ENCODE results near the gene KAZALD1. TPM values are rescaled to one million over a fixed set of nuclear protein-coding genes. Genes with fewer than 3 reads are reported as not detected.

The KAZALD1 gene
- total RNA-seq, 1 donor from 2014 or later, result 16.8 TPM

DNA sequence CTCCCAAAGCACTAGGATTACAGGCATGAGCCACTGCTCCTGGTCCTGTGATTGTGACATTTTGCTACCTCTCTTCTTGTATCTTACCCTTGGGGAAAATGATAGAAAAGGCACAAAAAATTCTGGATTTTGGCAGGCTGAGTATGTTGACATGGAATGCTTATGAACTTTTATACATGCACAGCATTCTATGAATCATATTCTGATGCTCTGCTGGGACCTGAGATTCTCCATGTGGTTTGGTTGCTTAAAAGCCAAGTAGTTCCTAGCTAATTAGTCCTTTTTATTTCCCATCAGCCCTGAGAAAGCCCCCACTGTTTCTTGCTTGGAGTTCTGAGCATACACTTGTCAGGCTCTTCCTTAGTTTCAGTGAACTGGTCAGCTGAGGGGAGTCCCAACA lies 8.3 kb upstream of the KAZALD1 start:
- TF ChIP-seq, protein P1, sequence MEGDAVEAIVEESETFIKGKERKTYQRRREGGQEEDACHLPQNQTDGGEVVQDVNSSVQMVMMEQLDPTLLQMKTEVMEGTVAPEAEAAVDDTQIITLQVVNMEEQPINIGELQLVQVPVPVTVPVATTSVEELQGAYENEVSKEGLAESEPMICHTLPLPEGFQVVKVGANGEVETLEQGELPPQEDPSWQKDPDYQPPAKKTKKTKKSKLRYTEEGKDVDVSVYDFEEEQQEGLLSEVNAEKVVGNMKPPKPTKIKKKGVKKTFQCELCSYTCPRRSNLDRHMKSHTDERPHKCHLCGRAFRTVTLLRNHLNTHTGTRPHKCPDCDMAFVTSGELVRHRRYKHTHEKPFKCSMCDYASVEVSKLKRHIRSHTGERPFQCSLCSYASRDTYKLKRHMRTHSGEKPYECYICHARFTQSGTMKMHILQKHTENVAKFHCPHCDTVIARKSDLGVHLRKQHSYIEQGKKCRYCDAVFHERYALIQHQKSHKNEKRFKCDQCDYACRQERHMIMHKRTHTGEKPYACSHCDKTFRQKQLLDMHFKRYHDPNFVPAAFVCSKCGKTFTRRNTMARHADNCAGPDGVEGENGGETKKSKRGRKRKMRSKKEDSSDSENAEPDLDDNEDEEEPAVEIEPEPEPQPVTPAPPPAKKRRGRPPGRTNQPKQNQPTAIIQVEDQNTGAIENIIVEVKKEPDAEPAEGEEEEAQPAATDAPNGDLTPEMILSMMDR (IDR thresholded peaks at IDR 0.05; ENCODE audit: unreplicated experiment), result no peak
- Mint-ChIP-seq H3K4me1 (peaks cover 11% of the 10 kb centered on the region), H3K4me3 (no peak overlapping the region), H3K27ac (no peak overlapping the region), H3K36me3 (no peaks in the 10 kb centered on the region), H3K9me3 (no peaks in the 10 kb centered on the region), H3K27me3 (ENCODE audit: low read depth) (peaks cover 35% of the 10 kb centered on the region)
- DNase-seq (ENCODE audit: low spot score in 2 of 2, unreplicated experiment in 2 of 2), result no peak

DNA sequence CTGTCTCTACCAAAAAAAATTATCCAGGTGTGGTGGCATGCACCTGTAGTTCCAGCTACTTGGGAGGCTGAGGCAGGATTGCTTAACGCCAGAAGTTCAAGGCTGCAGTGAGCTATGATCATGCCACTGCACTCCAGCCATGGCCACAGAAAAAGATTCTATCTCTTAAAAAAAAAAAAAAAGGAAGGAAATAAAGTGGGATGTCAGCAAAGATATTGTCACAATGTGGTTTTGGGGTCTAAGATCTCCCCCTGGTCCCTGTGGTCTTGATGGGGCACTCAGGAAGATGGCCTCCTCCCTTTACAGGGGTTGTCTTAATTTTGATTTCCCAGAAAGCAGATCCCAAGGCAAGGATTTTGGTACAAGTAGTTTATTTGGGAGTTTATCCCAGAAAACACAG lies 7.4 kb upstream of the KAZALD1 start:
- no peaks in the 10 kb centered on the region for H3K36me3 Mint-ChIP-seq
- no peak for DNase-seq (ENCODE audit: low spot score in 2 of 2, unreplicated experiment in 2 of 2)
- H3K4me1 Mint-ChIP-seq, result peaks cover 8% of the 10 kb centered on the region
- H3K27me3 Mint-ChIP-seq (ENCODE audit: low read depth), result peaks cover 26% of the 10 kb centered on the region
- no peaks in the 10 kb centered on the region for H3K9me3 Mint-ChIP-seq
- H3K27ac Mint-ChIP-seq, result no peak overlapping the region
- TF ChIP-seq, protein P1 (IDR thresholded peaks at IDR 0.05; ENCODE audit: unreplicated experiment), result no peak
- no peak overlapping the region for H3K4me3 Mint-ChIP-seq

DNA sequence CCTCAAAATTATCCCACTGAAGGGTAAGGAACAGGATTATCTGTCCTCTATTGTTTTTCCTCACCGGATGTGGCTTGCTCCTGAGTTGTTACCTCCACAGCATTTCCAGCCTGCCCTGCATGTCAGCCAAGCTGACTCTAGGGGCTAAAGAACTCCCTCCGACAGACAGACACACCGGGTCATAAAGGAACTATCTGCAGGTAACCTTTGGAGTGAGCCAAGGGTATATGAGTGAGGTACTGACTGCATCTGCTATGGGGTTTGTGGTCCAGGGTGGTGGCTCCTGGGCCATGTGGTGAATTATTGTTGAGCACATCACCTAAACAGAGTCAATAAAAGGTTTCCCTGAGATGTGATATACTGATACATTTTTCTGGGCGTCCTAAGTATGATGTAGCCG lies 6.9 kb upstream of the KAZALD1 start:
- H3K9me3 Mint-ChIP-seq, result no peaks in the 10 kb centered on the region
- TF ChIP-seq, protein P1 (IDR thresholded peaks at IDR 0.05; ENCODE audit: unreplicated experiment), result no peak
- H3K4me3 Mint-ChIP-seq, result no peak overlapping the region

DNA sequence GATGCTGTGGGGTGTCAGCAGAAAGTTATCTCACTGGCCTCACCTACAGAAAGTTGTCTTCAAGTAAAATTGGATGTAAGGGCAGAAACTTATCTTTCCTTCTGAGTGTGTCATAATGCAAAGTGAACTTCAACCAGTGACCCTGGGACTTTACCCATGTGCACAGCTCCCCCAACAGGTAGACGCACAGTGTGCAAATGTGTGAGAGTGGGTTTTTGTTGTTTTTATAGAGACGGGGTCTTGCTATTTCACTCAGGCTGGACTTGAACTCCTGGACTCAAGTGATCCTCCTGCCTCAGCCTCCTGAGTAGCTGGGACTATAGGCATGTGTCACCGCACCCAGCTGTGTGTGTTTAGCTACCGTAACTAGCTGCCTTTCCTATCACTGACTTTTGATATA lies 6.4 kb upstream of the KAZALD1 start:
- peaks cover 16% of the 10 kb centered on the region for H3K27me3 Mint-ChIP-seq (ENCODE audit: low read depth)
- H3K36me3 Mint-ChIP-seq, result no peaks in the 10 kb centered on the region
- DNase-seq (ENCODE audit: low spot score in 2 of 2, unreplicated experiment in 2 of 2), result no peak
- TF ChIP-seq, protein P1 (IDR thresholded peaks at IDR 0.05; ENCODE audit: unreplicated experiment), result no peak
- H3K4me1 Mint-ChIP-seq, result peaks cover 15% of the 10 kb centered on the region
- H3K9me3 Mint-ChIP-seq, result no peaks in the 10 kb centered on the region
- H3K27ac Mint-ChIP-seq, result no peak overlapping the region
- H3K4me3 Mint-ChIP-seq, result no peak overlapping the region

More for the DNA sequence above, 6.9 kb upstream of the KAZALD1 start:
- no peak overlapping the region for H3K27ac Mint-ChIP-seq
- H3K27me3 Mint-ChIP-seq (ENCODE audit: low read depth), result peaks cover 21% of the 10 kb centered on the region
- DNase-seq (ENCODE audit: low spot score in 2 of 2, unreplicated experiment in 2 of 2), result no peak
- H3K36me3 Mint-ChIP-seq, result no peaks in the 10 kb centered on the region
- H3K4me1 Mint-ChIP-seq, result peaks cover 14% of the 10 kb centered on the region

DNA sequence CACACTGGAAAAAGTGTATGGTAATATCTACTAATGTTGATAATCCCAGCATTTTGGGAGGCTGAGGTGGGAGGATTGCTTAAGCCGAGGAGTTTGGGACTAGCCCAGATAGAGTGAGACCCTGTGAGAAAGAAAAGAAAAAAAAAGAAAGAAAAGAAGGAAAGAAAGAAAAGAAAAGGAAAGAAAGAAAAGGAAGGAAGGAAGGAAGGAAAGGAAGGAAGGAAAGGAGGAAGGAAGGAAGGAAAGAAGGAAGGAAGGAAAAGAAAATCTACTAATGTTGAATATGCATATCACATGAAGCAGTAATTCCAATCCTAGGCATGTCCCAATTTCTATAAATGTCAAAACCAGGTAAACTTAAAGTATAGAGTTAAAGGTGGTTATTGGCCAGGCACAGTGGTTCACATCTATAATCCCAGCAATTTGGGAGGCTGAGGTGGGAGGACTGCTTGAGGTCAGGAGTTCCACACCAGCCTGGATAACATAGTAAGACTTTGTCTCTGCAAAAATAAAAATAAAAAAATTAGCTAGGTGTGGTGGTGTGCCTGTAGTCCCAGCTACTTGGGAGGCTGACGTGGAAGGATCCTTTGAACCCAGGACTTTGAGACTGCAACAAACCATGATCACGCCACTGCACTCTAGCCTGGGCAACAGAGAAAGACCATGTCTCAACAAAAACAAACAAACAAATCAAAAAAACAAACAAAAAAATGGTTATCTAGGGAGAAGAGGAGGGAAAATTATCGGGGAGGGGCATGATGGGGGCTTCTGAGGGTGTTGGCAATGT lies 5.2 kb upstream of the KAZALD1 start:
- TF ChIP-seq, protein P1 (IDR thresholded peaks at IDR 0.05; ENCODE audit: unreplicated experiment), result no peak
- no peaks in the 10 kb centered on the region for H3K36me3 Mint-ChIP-seq
- no peak overlapping the region for H3K27ac Mint-ChIP-seq
- H3K9me3 Mint-ChIP-seq, result no peaks in the 10 kb centered on the region
- no peak overlapping the region for H3K4me3 Mint-ChIP-seq
- peaks cover 10% of the 10 kb centered on the region for H3K4me1 Mint-ChIP-seq
- DNase-seq (ENCODE audit: low spot score in 2 of 2, unreplicated experiment in 2 of 2), result no peak
- H3K27me3 Mint-ChIP-seq (ENCODE audit: low read depth), result peaks cover 5% of the 10 kb centered on the region
